ENCODE measurements around the gene HIPK1. TPM values are rescaled to one million over a fixed set of nuclear protein-coding genes. Genes with fewer than 3 reads are reported as not detected.

HIPK1 gene
- total RNA-seq, 1 donor from 2014 or later = 52.3 TPM

Other genes starting within 250 kb of the HIPK1 start
- 4.7 TPM for gene PHTF1, start 169.8 kb upstream of the HIPK1 start, total RNA-seq
- gene RSBN1, start 116.8 kb upstream of the HIPK1 start, total RNA-seq = 24.1 TPM
- gene PTPN22, start 57.6 kb upstream of the HIPK1 start, total RNA-seq = 7.4 TPM
- gene BCL2L15, start 41.7 kb upstream of the HIPK1 start, total RNA-seq = 2.9 TPM
- gene AP4B1, start 24.5 kb upstream of the HIPK1 start, total RNA-seq = 6.9 TPM
- gene DCLRE1B, start 24.0 kb upstream of the HIPK1 start, total RNA-seq = 5.2 TPM
- gene OLFML3, start 50.1 kb downstream of the HIPK1 start, total RNA-seq = 108 TPM
- gene SYT6, start 224.5 kb downstream of the HIPK1 start, total RNA-seq = not detected

Data from vagina (tissue), 1 donor.